ENCODE results near the gene UBD. TPM values are rescaled to one million over a fixed set of nuclear protein-coding genes. Genes with fewer than 3 reads are reported as not detected.

Gene UBD
- total RNA-seq, 2 donors from 2014 or later = not detected

GRCh38 chr6:29603456-29603855 lies 43.9 kb upstream of the UBD start:
- Histone ChIP-seq H3K4me1 (ENCODE audit: control insufficient read depth, insufficient read depth, low read length) (no peaks in the 10 kb centered on the region), H3K36me3 (ENCODE audit: control insufficient read depth, insufficient read depth, low read length) (peaks cover 59% of the 10 kb centered on the region), H3K27me3 (ENCODE audit: control insufficient read depth, insufficient read depth, low read length, poor library complexity, severe bottlenecking) (no peaks in the 10 kb centered on the region), H3K4me3 (ENCODE audit: low read length) (no peak overlapping the region), H3K9me3 (ENCODE audit: control insufficient read depth, low read length) (no peaks in the 10 kb centered on the region), H3K9ac (ENCODE audit: extremely low read depth, low read length, poor library complexity, severe bottlenecking) (no peak overlapping the region), H3K27ac (ENCODE audit: low read depth, low read length) (peak overlapping the region; percentile 16)
- no peak overlapping the region for H3K4me3 Mint-ChIP-seq
- H3K27me3 Mint-ChIP-seq (ENCODE audit: insufficient read depth) = no peaks in the 10 kb centered on the region
- no peak for TF ChIP-seq CTCF (conservative IDR thresholded peaks at IDR 0.05)
- no peaks in the 10 kb centered on the region for H3K4me1 Mint-ChIP-seq
- DNase-seq = no peak
- H3K36me3 Mint-ChIP-seq (ENCODE audit: low read depth) = peaks cover 73% of the 10 kb centered on the region
- no peak overlapping the region for H3K27ac Mint-ChIP-seq
- no peaks in the 10 kb centered on the region for H3K9me3 Mint-ChIP-seq
- WGBS, 2 experiments (ENCODE audit: insufficient coverage in 1 of 2, insufficient read length in 1 of 2) = 91 to 96% methylated on average over 3 to 11 of the region's 11 CpGs

- Histone ChIP-seq H3K36me3 (ENCODE audit: control insufficient read depth, insufficient read depth, low read length) (peaks cover 54% of the 10 kb centered on the region), H3K9me3 (ENCODE audit: control insufficient read depth, low read length) (no peaks in the 10 kb centered on the region), H3K27me3 (ENCODE audit: control insufficient read depth, insufficient read depth, low read length, poor library complexity, severe bottlenecking) (no peaks in the 10 kb centered on the region), H3K27ac (ENCODE audit: low read depth, low read length) (no peak overlapping the region), H3K4me1 (ENCODE audit: control insufficient read depth, insufficient read depth, low read length) (no peaks in the 10 kb centered on the region), H3K9ac (ENCODE audit: extremely low read depth, low read length, poor library complexity, severe bottlenecking) (no peak overlapping the region), H3K4me3 (ENCODE audit: low read length) (no peak overlapping the region)
- H3K27ac Mint-ChIP-seq = no peak overlapping the region
- peak; percentile 88 for DNase-seq
- H3K4me1 Mint-ChIP-seq = no peaks in the 10 kb centered on the region
- no peak overlapping the region for H3K4me3 Mint-ChIP-seq
- peak; percentile 76 for TF ChIP-seq CTCF (conservative IDR thresholded peaks at IDR 0.05)
- H3K36me3 Mint-ChIP-seq (ENCODE audit: low read depth) = peaks cover 66% of the 10 kb centered on the region
- H3K9me3 Mint-ChIP-seq = no peaks in the 10 kb centered on the region
- WGBS, 2 experiments (ENCODE audit: insufficient coverage in 1 of 2, insufficient read length in 1 of 2) = 88% methylated on average over 11 to 12 of the region's 12 CpGs
- no peaks in the 10 kb centered on the region for H3K27me3 Mint-ChIP-seq (ENCODE audit: insufficient read depth)
Observed at GRCh38 chr6:29602564-29603361, 43.2 kb upstream of the UBD start.

GRCh38 chr6:29598172-29598747 lies 38.7 kb upstream of the UBD start:
- no peaks in the 10 kb centered on the region for H3K9me3 ChIP-seq (ENCODE audit: control insufficient read depth, low read length)
- H3K4me3 ChIP-seq (ENCODE audit: low read length) = no peak overlapping the region
- no peak for DNase-seq
- no peak overlapping the region for H3K4me3 Mint-ChIP-seq
- no peak overlapping the region for H3K9ac ChIP-seq (ENCODE audit: extremely low read depth, low read length, poor library complexity, severe bottlenecking)
- H3K9me3 Mint-ChIP-seq = no peaks in the 10 kb centered on the region
- no peaks in the 10 kb centered on the region for H3K4me1 Mint-ChIP-seq
- H3K4me1 ChIP-seq (ENCODE audit: control insufficient read depth, insufficient read depth, low read length) = no peaks in the 10 kb centered on the region
- no peaks in the 10 kb centered on the region for H3K27me3 Mint-ChIP-seq (ENCODE audit: insufficient read depth)
- H3K27ac ChIP-seq (ENCODE audit: low read depth, low read length) = no peak overlapping the region
- WGBS, 2 experiments (ENCODE audit: insufficient coverage in 1 of 2, insufficient read length in 1 of 2) = 91 to 100% methylated on average over 1 to 2 of the region's 2 CpGs
- no peak overlapping the region for H3K27ac Mint-ChIP-seq
- H3K36me3 ChIP-seq (ENCODE audit: control insufficient read depth, insufficient read depth, low read length) = peaks cover 26% of the 10 kb centered on the region
- H3K27me3 ChIP-seq (ENCODE audit: control insufficient read depth, insufficient read depth, low read length, poor library complexity, severe bottlenecking) = no peaks in the 10 kb centered on the region
- no peak for TF ChIP-seq CTCF (conservative IDR thresholded peaks at IDR 0.05)
- peaks cover 27% of the 10 kb centered on the region for H3K36me3 Mint-ChIP-seq (ENCODE audit: low read depth)
